MM.1S (cell line): Measurements from ENCODE around the gene SPRR2G.
"Not testable (repeated sequence)": the region's sequence is repeated elsewhere in the genome, so short reads cannot be mapped to it uniquely, and the experiment has no call there.

Experiments
- CTCF ChIP-seq: fragments of 300-600 bp; sonication (generic); IDR thresholded peaks from 2 replicates; pipeline ENCODE4 v1.5.1; 2016; ENCODE audit warnings: antibody characterized with exemption, low read length, mixed read lengths
- EZH2phosphoT487 ChIP-seq: fragments of 300-600 bp; sonication (generic); IDR thresholded peaks from 2 replicates; pipeline ENCODE4 v1.6.1; 2018; ENCODE audit warnings: antibody characterized with exemption, low read length

DNA sequence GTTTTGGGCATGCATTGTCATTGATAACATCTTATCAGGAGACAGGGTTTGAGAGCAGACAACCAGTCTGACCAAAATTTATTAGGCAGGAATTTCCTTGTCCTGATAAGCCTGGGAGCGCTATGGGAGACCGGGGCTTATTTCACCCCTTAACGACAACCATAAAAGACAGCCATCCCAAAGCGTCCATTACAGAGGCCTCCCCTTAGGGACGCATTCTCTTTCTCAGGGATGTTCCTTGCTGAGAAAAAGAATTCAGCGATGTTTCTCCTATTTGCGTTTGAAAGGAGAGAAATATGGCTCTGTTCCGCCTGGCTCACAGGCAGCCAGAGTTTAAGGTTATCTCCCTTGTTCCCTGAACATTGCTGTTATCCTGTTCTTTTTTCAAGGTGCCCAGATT lies 26.9 kb downstream of the SPRR2G start:
- TF ChIP-seq CTCF, EZH2phosphoT487: not testable (repeated sequence)
